Skeletal muscle tissue (tissue), 4 donors: Measurements from ENCODE around the gene CHST12. TPM values are rescaled to one million over a fixed set of nuclear protein-coding genes. Genes with fewer than 3 reads are reported as not detected.

Source experiments
- H3K27ac ChIP-seq: one replicate; pipeline ENCODE4 v1.7.0; 2013; ENCODE audit warnings: mild to moderate bottlenecking, low read depth, low read length, inconsistent platforms
- H3K27me3 ChIP-seq, 3 donors: one replicate each; pipeline ENCODE4 v1.7.0; 2013; ENCODE audit warnings: low read length in 3 of 3; ENCODE audit not compliant: control insufficient read depth in 3 of 3, insufficient read depth in 3 of 3
- H3K36me3 ChIP-seq, 3 donors: one replicate each; pipeline ENCODE4 v1.7.0; 2013; ENCODE audit warnings: low read length in 3 of 3; ENCODE audit not compliant: control insufficient read depth in 3 of 3, insufficient read depth in 3 of 3
- H3K4me1 ChIP-seq, 3 donors: one replicate each; pipeline ENCODE4 v1.7.0; 2013; ENCODE audit warnings: low read length in 3 of 3, mild to moderate bottlenecking in 3 of 3; ENCODE audit not compliant: control insufficient read depth in 3 of 3, insufficient read depth in 3 of 3
- H3K4me3 ChIP-seq, 3 donors: one replicate each; pipeline ENCODE4 v1.7.0; 2013; ENCODE audit warnings: low read length in 3 of 3
- H3K9ac ChIP-seq, 3 donors: one replicate each; pipeline ENCODE4 v1.7.0; 2013; ENCODE audit warnings: low read length in 3 of 3, mild to moderate bottlenecking in 3 of 3, moderate library complexity in 2 of 3, low read depth in 1 of 3
- H3K9me3 ChIP-seq, 3 donors: one replicate each; pipeline ENCODE4 v1.7.0; 2013; ENCODE audit warnings: low read length in 3 of 3; ENCODE audit not compliant: control insufficient read depth in 3 of 3
- total RNA-seq: library from RNA; depleted of rRNA; stranded (reverse); fragments of >200 nt; gene quantifications from one replicate; pipeline ENCODE4 v1.2.3, GENCODE V29; 2014
- donor health status: Osteomylitis.

The CHST12 gene
- total RNA-seq, 1 donor from 2014 or later, result 1.0 TPM

DNA sequence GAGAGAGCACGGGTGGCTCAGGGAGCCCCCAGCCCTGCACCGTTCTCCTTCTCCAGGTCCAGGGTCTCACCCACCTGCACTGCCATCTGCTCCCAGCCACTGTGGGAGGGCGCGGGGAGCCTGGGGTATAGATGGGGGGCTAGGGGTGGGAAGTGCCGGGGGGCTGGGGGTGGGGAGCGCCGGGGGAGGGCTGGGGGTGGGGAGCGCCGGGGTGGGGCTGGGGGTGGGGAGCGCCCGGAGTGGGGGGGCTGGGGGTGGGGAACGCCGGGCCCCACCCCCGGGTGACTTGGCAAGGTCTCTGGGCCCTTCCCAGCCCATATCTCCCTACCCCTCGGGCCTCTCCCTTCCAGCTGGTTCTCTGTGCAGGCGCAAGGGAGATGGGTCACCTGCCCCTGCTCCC lies 72.9 kb downstream of the CHST12 start, which contains the start of gene GRIFIN:
Gene GRIFIN (minus strand): TSS at position 101 of the 400 bp plus-strand sequence. CDS start 15 bp downstream, at position 86.
- no peaks in the 10 kb centered on the region for H3K9me3 ChIP-seq
- no peaks in the 10 kb centered on the region for H3K36me3 ChIP-seq
- H3K4me3 ChIP-seq, result no peak within 1 kb of the TSS
- peaks cover 16 to 26% (median 24%) of the 10 kb centered on the region in 3 donors for H3K4me1 ChIP-seq
- peaks cover 32 to 48% (median 36%) of the 10 kb centered on the region in 3 donors for H3K27me3 ChIP-seq
- H3K9ac ChIP-seq, result no peak within 1 kb of the TSS
- no peak within 1 kb of the TSS for H3K27ac ChIP-seq

DNA sequence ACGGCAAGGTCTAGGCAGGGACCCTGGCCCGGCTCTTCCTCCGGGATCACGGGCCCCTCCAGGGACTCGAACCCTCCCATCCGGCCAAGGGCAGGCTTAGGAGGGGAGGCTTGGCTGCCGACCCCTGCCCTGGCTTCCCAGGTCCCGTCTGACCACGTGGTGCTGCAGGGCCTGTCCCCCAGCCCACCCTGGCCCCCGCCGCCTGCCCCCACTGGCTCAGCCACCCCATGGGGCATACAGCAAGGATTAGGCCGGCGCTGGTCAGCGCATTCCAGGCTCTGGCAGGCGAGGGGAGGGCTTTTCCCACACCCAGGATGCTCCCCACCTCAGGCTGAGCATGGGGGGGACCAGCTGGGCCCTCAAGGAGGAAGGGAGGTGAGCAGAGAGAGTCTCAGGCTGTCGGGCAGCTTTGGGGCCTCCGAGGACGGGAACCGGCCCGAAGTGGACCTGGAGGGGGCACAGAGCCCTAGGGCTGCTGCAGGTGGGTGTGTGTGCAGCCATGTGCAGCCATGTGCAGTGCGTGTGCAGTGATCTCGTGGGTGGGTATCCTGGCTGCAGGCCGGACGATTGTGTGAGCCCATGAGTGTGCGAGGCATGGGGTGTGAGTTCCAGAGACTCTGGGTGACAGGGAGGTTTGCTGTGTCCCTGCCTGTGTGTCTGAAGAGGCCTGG lies 73.5 kb downstream of the CHST12 start:
- no peak overlapping the region for H3K4me3 ChIP-seq
- H3K27ac ChIP-seq, result no peak overlapping the region
- peaks cover 16 to 26% (median 24%) of the 10 kb centered on the region in 3 donors for H3K4me1 ChIP-seq
- no peak overlapping the region for H3K9ac ChIP-seq
- H3K9me3 ChIP-seq, result no peaks in the 10 kb centered on the region
- no peaks in the 10 kb centered on the region for H3K36me3 ChIP-seq
- peaks cover 32 to 50% (median 35%) of the 10 kb centered on the region in 3 donors for H3K27me3 ChIP-seq

DNA sequence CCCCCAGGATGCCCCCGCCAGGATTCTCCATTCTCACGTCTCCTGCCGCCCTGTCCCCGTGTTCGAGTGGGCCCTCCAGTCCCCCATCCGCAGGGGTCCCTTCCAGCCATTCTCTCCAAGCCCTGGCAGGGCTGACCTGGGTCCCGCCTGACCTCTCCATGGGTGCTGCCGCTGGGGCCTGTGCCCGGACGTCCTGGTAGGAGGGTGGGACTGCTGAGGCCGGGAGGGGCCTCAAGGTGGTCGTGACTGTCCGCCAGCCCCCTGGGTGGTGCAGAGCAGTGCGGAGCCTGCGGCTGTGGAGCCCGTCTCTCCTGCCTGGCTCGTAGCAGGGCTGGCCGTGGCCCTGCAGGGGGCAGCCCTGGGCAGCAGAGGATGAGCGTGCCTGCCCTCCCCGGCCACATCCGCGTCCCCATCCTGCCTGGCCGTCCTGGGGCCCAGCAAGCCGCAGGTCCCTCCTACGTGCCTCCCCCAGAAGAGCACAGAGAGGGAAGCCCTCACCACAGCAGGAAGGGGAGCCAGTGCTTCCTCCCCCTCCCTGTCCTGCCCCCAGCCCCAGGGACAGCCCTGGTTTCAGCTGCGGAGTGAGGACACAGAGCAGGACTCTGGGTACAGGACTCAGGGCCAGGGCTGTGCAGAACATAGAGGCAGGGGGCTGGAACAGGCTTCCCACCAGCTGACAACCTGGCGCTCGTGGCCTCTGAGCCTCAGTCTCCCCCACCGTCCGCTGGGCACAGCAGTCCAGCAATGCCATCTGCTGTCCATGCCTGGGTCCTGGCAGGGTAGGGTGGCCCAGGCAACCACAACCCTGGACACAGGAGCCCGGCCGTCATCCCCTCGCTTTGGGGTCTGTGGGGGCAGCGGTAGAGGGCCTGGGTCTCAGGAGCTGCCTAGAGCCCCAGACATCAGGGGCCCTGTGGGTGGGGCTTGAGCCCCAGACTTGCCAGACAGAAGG lies 74.3 kb downstream of the CHST12 start:
- Histone ChIP-seq H3K9ac (peak overlapping the region in 1 of 3 donors; percentile 57), H3K9me3 (no peaks in the 10 kb centered on the region), H3K36me3 (no peaks in the 10 kb centered on the region), H3K4me1 (peaks cover 16 to 26% (median 24%) of the 10 kb centered on the region in 3 donors), H3K27me3 (peaks cover 32 to 57% (median 35%) of the 10 kb centered on the region in 3 donors), H3K27ac (no peak overlapping the region), H3K4me3 (peak overlapping the region in 1 of 3 donors; percentile 27)

DNA sequence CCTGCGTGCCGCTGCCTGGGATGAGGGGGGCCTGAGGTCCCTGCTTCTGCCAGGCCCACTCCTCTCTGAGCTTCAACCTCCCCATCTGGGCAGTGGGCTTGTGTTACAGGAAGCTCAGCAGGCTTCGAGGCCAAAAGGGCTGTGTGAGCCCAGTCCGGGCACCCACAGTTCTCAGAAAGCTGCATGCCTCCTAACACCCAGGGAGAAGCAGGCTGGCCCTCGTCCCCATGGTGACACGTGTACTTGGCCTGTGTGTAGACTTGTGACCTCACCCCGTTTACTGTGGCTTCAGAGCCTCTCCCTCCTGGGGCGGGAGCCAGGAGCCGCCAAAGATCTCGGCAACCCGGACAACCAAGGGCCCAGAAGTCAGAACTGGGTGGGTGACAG lies 75.0 kb downstream of the CHST12 start:
- Histone ChIP-seq H3K9me3 (no peaks in the 10 kb centered on the region), H3K4me3 (peak overlapping the region in 1 of 3 donors; percentile 41), H3K27ac (no peak overlapping the region), H3K36me3 (no peaks in the 10 kb centered on the region), H3K9ac (peak overlapping the region in 2 of 3 donors; percentile 14 to 57), H3K27me3 (peaks cover 32 to 57% (median 35%) of the 10 kb centered on the region in 3 donors), H3K4me1 (peaks cover 16 to 26% (median 24%) of the 10 kb centered on the region in 3 donors)

DNA sequence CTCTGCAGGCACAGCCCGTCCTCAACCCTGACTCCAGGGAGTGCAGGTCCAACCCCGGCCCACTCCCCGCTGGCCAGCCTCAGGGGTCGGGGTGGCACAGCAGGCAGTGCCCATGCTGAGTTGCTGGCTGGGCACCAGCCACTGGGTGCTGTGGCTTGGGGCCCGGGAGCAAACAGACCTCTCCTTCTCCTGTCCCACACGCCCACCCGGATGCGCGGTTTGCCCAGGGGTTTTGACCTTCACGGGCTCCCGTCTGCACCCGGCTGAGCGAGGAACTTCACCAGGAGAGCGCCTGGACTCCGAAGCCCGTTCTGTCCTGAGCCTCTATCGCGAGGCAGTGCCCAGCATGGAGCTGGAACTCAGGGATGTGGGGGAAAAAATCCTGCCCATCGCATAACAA lies 75.4 kb downstream of the CHST12 start:
- peak overlapping the region in 2 of 3 donors; percentile 14 to 57 for H3K9ac ChIP-seq
- H3K36me3 ChIP-seq, result no peaks in the 10 kb centered on the region
- no peak overlapping the region for H3K27ac ChIP-seq
- H3K4me1 ChIP-seq, result peaks cover 16 to 26% (median 26%) of the 10 kb centered on the region in 3 donors
- H3K9me3 ChIP-seq, result no peaks in the 10 kb centered on the region
- peaks cover 32 to 57% (median 35%) of the 10 kb centered on the region in 3 donors for H3K27me3 ChIP-seq
- H3K4me3 ChIP-seq, result peak overlapping the region in 2 of 3 donors; percentile 38 to 41

DNA sequence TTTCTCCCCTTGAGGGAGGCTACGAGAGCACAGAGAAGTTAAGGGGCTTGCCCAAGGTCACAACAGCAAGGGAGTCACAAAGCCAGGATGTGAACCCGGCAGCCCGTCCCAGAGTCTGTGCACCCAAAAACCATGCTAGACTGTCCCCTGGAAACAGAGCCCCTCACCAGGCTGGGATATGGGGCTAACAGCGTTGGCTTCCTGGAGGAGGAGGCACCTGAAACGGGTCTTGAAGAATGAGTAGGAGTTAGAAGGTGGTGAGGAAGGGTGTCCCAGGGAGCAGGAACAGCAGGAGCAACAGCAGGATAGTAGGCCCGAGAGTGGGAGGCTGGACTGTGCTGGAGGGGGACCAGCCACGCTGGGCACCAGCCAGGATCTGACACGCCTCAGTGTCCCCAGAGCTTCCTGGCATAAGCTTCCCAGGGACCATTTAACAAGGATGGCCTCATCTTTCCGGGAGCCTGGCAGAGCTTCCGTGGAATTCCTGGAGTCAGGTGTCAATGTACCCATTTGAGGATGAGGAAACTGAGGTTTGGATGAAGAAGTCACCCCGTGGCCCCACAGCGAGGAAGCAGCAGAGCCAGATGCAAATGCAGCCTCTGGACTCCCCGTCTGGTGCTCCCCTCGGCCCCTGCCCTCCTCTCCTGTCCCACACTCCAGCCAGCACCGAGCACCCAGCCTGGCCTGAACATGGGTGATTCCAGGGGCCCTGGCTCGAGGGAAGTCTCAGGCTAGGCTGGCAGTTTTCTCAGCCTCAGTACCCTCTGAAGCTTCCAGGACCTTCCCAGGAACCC lies 76.1 kb downstream of the CHST12 start:
- peak overlapping the region in 1 of 3 donors; percentile 38 for H3K4me3 ChIP-seq

DNA sequence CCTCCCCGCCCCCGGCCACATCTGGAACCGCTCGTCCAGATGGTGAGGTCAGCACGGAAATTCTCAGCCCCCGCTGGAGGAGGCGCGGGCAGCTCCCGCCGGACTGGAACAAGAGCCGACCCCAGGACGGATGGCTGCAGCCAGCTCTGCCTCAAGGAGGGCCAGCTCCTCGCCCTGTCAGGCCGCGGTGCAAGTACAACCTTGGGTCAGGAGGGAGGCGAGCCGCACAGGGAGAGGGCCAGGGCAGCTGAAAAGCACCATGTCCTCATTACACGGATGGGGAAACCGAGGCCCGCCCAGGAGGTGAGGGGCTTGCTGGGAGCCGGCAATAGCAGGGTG lies 76.6 kb downstream of the CHST12 start:
- H3K36me3 ChIP-seq, result no peaks in the 10 kb centered on the region
- H3K9ac ChIP-seq, result no peak overlapping the region
- no peak overlapping the region for H3K27ac ChIP-seq
- H3K27me3 ChIP-seq, result peaks cover 32 to 57% (median 35%) of the 10 kb centered on the region in 3 donors
- H3K9me3 ChIP-seq, result no peaks in the 10 kb centered on the region
- peaks cover 16 to 26% (median 26%) of the 10 kb centered on the region in 3 donors for H3K4me1 ChIP-seq
- no peak overlapping the region for H3K4me3 ChIP-seq

More for the DNA sequence above, 76.1 kb downstream of the CHST12 start:
- H3K9me3 ChIP-seq, result no peaks in the 10 kb centered on the region
- no peaks in the 10 kb centered on the region for H3K36me3 ChIP-seq
- peaks cover 16 to 26% (median 26%) of the 10 kb centered on the region in 3 donors for H3K4me1 ChIP-seq
- no peak overlapping the region for H3K27ac ChIP-seq
- H3K27me3 ChIP-seq, result peaks cover 32 to 57% (median 35%) of the 10 kb centered on the region in 3 donors
- H3K9ac ChIP-seq, result peak overlapping the region in 1 of 3 donors; percentile 6

DNA sequence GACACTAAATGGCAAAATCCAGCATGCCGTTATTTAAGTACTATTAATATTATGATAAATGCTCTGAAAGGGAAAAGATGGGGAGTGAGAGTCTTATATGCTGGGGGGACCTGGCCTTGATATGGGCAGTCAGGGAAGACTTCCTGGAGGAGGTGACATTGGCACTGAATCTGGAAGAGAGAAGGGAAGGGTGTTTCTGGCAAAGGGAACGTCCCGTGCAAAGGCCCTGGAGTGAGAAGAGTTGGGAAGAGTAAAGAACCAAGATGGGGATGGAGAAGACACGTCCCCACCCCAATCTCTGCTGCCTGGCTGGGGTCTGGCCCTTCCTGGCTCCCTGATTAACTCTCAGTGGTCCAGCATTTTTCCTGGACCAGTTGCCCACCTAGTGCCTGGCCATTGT lies 77.8 kb downstream of the CHST12 start:
- Histone ChIP-seq H3K9ac (no peak overlapping the region), H3K27ac (no peak overlapping the region), H3K9me3 (no peaks in the 10 kb centered on the region), H3K27me3 (peaks cover 32 to 54% (median 35%) of the 10 kb centered on the region in 3 donors), H3K4me3 (no peak overlapping the region), H3K4me1 (peaks cover 16 to 26% (median 26%) of the 10 kb centered on the region in 3 donors), H3K36me3 (no peaks in the 10 kb centered on the region)

DNA sequence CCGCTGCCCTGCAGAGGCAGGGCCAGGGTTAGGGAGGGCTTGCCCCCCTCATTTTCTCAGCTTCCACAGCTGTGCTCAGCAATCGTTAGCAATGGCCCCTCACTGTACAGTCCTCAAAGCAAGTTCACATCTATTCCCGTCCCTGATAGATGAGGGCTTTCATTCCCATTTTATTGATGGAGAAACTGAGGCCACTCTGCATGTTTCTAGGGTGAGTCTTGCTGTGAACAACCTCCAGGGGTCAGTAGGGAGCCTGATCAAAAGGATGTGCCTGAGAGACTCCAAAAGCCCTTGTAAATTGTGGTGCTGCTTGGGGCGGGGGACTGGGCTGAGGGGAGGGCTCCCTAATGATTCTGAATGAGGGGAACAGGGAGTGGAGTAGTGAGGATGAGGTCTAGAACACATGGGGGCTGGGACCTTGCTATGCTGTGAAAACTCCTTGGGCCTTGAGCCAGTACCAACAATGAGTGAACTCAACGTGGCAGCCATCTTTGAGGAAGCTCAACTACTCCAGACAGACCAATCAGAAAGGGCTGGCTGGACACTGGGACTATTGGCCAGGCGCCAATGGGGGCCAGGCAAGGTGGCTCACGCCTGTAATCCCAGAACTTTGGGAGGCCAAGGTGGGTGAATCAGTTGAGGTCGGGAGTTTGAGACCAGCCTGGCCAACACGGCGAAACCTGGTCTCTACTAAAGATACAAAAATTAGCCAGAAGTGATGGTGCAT lies 79.5 kb downstream of the CHST12 start:
- Histone ChIP-seq H3K36me3 (no peaks in the 10 kb centered on the region), H3K4me3 (no peak overlapping the region), H3K27me3 (peaks cover 28 to 51% (median 34%) of the 10 kb centered on the region in 3 donors), H3K27ac (no peak overlapping the region), H3K4me1 (peaks cover 22 to 25% (median 22%) of the 10 kb centered on the region in 3 donors), H3K9ac (no peak overlapping the region), H3K9me3 (no peaks in the 10 kb centered on the region)
